Effector memory CD8-positive, alpha-beta T cell (primary cell): ENCODE data around the gene LRP6.
A peak's percentile ranks its signal among the peaks of the same experiment; 100 is the strongest.
"Not testable (repeated sequence)": the region's sequence is repeated elsewhere in the genome, so short reads cannot be mapped to it uniquely, and the experiment has no call there.

Source experiments
- ATAC-seq: fragments of 150-1000 bp; cut with Tn5 transposase; replicated peaks from 2 replicates; pipeline ENCODE4 v1.10.0; 2021; ENCODE audit warnings: mild to moderate bottlenecking, moderate library complexity
- DNase-seq, 3 experiments: peaks; one replicate each; pipeline ENCODE4 v3.0.0; 2021
- H3K27ac Mint-ChIP-seq, 2 donors: one replicate each; pipeline ENCODE4 v1.8.0; 2022; ENCODE audit warnings: mild to moderate bottlenecking in 2 of 2, mixed read lengths in 2 of 2, moderate library complexity in 2 of 2
- H3K27me3 Mint-ChIP-seq, 2 donors: one replicate each; pipeline ENCODE4 v1.8.0; 2022; ENCODE audit warnings: mixed read lengths in 2 of 2
- H3K36me3 Mint-ChIP-seq: one replicate; pipeline ENCODE4 v1.8.0; 2022; ENCODE audit warnings: mild to moderate bottlenecking, moderate library complexity, mixed read lengths; ENCODE audit not compliant: insufficient read depth
- H3K4me1 Mint-ChIP-seq, 2 donors: one replicate each; pipeline ENCODE4 v1.8.0; 2022; ENCODE audit warnings: low read depth in 2 of 2, mixed read lengths in 2 of 2
- H3K4me3 Mint-ChIP-seq, 2 donors: one replicate each; pipeline ENCODE4 v1.8.0; 2022; ENCODE audit warnings: mild to moderate bottlenecking in 2 of 2, mixed read lengths in 2 of 2, moderate library complexity in 2 of 2
- H3K9me3 Mint-ChIP-seq, 2 donors: one replicate each; pipeline ENCODE4 v1.8.0; 2022; ENCODE audit warnings: mixed read lengths in 2 of 2

Gene LRP6

DNA sequence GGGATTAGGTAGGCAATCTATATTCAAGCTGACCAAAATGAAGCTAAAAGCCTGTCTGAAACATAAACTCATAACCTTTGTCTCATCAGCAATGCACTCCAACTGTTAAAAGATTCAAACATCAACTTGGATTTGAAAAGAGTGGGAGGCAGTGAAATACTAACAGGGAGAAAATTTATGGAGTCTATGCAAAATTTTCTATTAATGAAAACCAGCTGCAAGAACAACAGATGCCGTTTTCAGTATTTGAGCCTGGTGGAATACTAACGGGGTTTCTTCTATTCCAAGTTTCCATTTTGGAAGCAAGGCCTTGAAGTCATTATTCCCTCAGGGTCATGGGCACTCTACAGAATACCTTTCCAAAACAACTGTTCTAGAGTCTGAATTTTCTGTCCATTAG lies 88.3 kb downstream of the LRP6 start:
- Mint-ChIP-seq H3K36me3 (no peaks in the 10 kb centered on the region), H3K4me1 (no peaks in the 10 kb centered on the region), H3K9me3 (no peaks in the 10 kb centered on the region), H3K4me3 (no peak overlapping the region), H3K27ac (no peak overlapping the region), H3K27me3 (peaks cover 65 to 69% of the 10 kb centered on the region in 2 donors)
- no peak for DNase-seq
- no peak for ATAC-seq

DNA sequence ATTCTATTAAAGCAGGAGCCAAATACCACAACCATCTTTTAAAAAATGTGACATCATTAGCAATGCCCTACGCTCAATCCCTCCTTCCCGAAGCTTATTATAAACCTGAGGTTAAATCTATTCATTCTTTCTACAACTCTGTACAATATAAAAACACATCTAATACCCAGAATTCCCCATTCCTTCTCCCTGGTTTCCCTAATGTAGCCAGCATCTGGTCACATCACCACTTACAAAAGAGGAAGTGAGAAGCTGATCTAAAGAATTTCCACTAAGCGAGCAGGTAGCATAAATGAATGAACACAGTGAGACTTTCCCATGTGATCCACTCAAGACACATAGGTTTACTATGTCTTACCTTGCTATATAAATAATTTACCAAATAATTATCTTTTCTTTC lies 90.4 kb downstream of the LRP6 start:
- no peak for ATAC-seq
- peaks cover 51 to 58% of the 10 kb centered on the region in 2 donors for H3K27me3 Mint-ChIP-seq
- H3K9me3 Mint-ChIP-seq = no peaks in the 10 kb centered on the region
- DNase-seq = no peak
- H3K4me1 Mint-ChIP-seq = peaks cover 12 to 13% of the 10 kb centered on the region in 2 donors
- H3K27ac Mint-ChIP-seq = no peak overlapping the region
- no peaks in the 10 kb centered on the region for H3K36me3 Mint-ChIP-seq
- H3K4me3 Mint-ChIP-seq = no peak overlapping the region

DNA sequence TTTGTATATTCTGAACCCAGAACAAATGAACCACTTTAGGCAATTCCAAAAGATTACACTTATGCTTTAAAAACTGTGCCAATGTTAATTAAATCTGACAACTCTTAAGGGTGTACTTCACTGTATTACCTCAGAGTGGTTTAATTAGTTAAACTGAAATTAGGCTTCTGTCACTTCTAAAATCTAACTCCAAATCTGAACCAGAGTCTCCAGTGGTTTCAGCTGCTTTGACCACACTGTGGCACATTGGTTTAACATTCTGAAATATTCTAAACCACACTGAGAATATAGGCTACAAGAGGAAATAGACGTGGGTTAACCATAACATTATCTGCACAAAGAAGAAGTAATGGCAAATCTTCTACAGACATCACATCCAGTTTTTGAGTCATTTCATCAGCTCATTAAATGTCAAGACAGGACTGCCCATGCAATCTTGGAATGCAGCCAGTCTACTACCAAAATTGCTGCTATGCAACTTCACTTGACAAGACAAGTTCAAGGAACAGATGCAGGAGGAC lies 94.8 kb downstream of the LRP6 start:
- peak; percentile 1 to 18 (median 5) for DNase-seq
- Mint-ChIP-seq H3K9me3 (no peaks in the 10 kb centered on the region), H3K36me3 (no peaks in the 10 kb centered on the region), H3K4me3 (peak overlapping the region; percentile 16 to 25), H3K4me1 (peaks cover 12 to 14% of the 10 kb centered on the region in 2 donors), H3K27ac (no peak overlapping the region), H3K27me3 (peaks cover 42 to 44% of the 10 kb centered on the region in 2 donors)
- peak; percentile 96 for ATAC-seq

DNA sequence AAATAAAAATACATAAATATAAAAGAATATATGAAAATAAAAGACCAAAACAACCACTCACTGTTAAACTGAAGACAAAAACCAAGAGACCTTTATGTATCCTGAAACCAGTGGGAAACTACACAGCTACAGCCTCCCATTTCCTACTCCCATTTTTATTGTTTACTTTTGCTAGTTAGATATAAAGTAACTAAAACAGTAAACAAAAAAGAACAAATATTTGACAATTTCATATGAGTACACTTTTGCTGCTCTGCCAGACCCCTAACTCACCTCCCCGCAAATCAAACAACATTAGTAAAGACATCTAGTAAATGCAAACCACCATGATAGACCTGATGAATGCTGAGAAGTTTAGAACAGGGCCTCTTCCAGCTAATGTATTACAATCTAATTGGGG lies 99.0 kb downstream of the LRP6 start:
- H3K27me3 Mint-ChIP-seq = peaks cover 40 to 52% of the 10 kb centered on the region in 2 donors

DNA sequence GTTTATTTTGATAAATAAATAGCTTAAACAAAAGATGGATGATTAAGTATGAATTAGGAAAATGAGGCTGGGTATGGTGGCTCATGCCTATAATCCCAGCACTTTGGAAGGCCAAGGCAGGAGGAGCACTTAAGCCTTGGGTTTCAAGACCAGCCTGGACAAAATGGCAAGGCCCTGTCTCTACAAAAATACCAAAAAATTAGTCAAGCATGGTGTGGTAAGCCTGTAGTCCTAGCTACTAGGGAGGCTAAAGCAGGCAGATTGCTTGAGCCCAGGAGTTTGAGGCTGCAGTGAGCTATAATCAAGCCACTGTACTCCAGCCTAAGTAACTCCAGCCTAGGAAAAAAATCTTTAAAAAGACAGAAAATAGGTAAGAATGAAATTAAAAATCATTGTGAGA lies 100.1 kb downstream of the LRP6 start:
- Mint-ChIP-seq H3K4me1 (peaks cover 4% of the 10 kb centered on the region in 2 donors), H3K9me3 (no peaks in the 10 kb centered on the region), H3K4me3 (no peak overlapping the region), H3K27me3 (peaks cover 47 to 60% of the 10 kb centered on the region in 2 donors), H3K36me3 (no peaks in the 10 kb centered on the region), H3K27ac (no peak overlapping the region)
- ATAC-seq (no peak), DNase-seq (no peak)

More for the DNA sequence above, 99.0 kb downstream of the LRP6 start:
- Mint-ChIP-seq H3K4me1 (peaks cover 12 to 14% of the 10 kb centered on the region in 2 donors), H3K9me3 (no peaks in the 10 kb centered on the region), H3K36me3 (no peaks in the 10 kb centered on the region), H3K27ac (no peak overlapping the region), H3K4me3 (no peak overlapping the region)
- ATAC-seq = no peak
- no peak for DNase-seq

DNA sequence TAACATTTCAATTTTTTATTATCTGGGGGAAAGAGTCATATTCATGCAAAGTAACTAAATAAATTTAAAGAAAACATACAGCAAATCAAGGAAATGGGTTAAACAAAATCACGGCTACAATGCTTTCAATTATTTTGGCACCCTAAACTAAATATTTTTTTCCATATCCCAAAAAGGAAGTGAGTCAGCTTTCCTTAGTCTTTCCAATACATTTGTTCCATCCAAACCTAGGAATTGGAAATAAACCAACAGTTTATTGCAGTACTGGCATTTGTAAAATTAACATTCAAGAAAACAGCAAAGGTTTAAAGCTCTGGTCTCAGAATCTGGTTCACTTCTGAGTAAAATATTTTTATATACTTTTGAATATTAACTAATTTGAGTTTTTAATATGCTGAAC lies 106.9 kb downstream of the LRP6 start:
- H3K4me3 Mint-ChIP-seq = no peak overlapping the region
- no peak for DNase-seq
- ATAC-seq = no peak
- no peaks in the 10 kb centered on the region for H3K36me3 Mint-ChIP-seq
- H3K27ac Mint-ChIP-seq = no peak overlapping the region
- H3K9me3 Mint-ChIP-seq = no peaks in the 10 kb centered on the region
- H3K4me1 Mint-ChIP-seq = no peaks in the 10 kb centered on the region
- peaks cover 38 to 48% of the 10 kb centered on the region in 2 donors for H3K27me3 Mint-ChIP-seq

DNA sequence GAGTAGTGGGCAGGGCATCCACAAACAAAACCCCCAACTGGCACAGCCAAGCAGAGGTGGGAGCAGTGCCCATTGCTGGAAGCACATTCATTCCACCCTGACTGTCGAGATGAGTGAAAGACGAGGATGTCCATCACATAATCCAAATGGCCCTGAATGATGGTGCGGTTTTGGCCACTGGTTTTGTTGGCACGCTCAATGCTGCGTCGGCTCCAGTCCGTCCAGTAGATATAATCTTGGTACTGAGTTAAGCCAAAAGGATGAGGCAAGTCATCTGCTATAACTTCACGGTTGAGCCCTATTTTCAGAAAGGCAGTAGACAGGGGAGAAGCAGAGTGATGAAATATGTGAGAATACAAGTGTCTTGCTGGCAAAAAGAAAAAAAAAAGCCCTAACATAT lies 108.0 kb downstream of the LRP6 start:
- H3K4me3 Mint-ChIP-seq = no peak overlapping the region
- H3K27me3 Mint-ChIP-seq = peaks cover 36 to 46% of the 10 kb centered on the region in 2 donors
- DNase-seq (no peak), ATAC-seq (no peak)
- no peaks in the 10 kb centered on the region for H3K9me3 Mint-ChIP-seq
- no peaks in the 10 kb centered on the region for H3K4me1 Mint-ChIP-seq
- no peaks in the 10 kb centered on the region for H3K36me3 Mint-ChIP-seq
- no peak overlapping the region for H3K27ac Mint-ChIP-seq

DNA sequence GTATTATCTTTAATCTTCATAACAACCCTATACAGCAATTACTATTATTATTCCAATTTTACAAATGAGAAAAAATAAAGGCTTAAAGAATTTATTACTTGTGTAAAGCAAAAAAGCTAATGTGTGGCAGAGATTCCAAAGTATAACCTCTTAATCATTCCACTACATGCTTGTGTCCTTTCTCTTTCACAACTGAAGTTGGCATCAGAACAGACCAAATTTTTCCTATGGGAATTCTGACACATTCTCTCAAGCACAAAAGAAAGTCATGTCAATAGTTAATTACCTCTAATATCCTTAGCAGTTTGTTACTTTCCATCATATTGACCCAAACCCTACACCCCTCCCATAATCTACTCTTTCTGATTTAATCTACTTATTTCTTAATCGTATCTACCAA lies 109.4 kb downstream of the LRP6 start:
- DNase-seq (no peak), ATAC-seq (no peak)
- no peaks in the 10 kb centered on the region for H3K36me3 Mint-ChIP-seq
- H3K27ac Mint-ChIP-seq = no peak overlapping the region
- no peaks in the 10 kb centered on the region for H3K9me3 Mint-ChIP-seq
- no peak overlapping the region for H3K4me3 Mint-ChIP-seq
- H3K27me3 Mint-ChIP-seq = peaks cover 30 to 38% of the 10 kb centered on the region in 2 donors
- no peaks in the 10 kb centered on the region for H3K4me1 Mint-ChIP-seq

DNA sequence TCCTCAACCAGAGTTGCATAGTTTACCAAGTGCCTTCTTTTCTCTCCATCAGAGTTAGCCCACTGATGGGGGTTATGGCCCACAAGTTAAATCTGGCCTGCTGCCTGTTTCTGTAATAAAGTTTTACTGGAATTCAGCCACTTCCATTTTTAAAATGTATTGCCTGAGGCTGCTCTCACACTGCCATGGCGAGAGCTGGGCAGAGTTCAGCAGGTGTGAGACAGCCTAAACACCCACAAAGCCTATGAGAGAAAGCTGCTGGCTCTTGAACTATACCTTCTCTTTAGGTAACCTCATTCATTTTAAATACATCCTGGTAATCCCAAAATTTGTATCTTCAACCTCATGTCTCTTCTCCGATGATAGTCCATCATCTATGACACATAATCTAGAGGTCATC lies 110.0 kb downstream of the LRP6 start:
- H3K4me1 Mint-ChIP-seq = no peaks in the 10 kb centered on the region
- H3K27ac Mint-ChIP-seq = no peak overlapping the region
- no peak for ATAC-seq
- H3K27me3 Mint-ChIP-seq = peaks cover 24 to 32% of the 10 kb centered on the region in 2 donors
- no peak for DNase-seq
- no peaks in the 10 kb centered on the region for H3K9me3 Mint-ChIP-seq
- no peak overlapping the region for H3K4me3 Mint-ChIP-seq
- no peaks in the 10 kb centered on the region for H3K36me3 Mint-ChIP-seq

DNA sequence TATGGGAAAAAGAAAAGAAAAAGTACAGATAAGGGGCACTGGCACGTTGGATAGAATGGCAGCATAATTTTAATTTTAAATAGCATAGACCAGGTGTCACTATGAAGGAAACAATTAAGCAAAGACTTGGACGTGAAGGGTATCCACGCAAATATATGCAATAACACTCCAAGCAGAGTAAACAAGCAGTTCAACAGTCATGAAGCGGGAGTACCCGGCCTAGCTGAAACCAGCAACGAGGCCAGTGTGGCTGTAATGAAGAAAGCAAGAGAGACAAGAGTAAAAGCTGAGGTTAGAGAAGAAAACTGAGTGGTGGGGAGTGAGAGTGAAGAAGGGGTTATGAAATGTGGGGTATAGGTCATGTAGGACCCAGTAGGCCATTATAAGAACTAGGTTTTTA lies 110.7 kb downstream of the LRP6 start:
- DNase-seq = no peak
- no peak for ATAC-seq
- no peaks in the 10 kb centered on the region for H3K4me1 Mint-ChIP-seq
- no peak overlapping the region for H3K27ac Mint-ChIP-seq
- no peak overlapping the region for H3K4me3 Mint-ChIP-seq
- H3K36me3 Mint-ChIP-seq = no peaks in the 10 kb centered on the region
- peaks cover 24 to 32% of the 10 kb centered on the region in 2 donors for H3K27me3 Mint-ChIP-seq
- no peaks in the 10 kb centered on the region for H3K9me3 Mint-ChIP-seq

DNA sequence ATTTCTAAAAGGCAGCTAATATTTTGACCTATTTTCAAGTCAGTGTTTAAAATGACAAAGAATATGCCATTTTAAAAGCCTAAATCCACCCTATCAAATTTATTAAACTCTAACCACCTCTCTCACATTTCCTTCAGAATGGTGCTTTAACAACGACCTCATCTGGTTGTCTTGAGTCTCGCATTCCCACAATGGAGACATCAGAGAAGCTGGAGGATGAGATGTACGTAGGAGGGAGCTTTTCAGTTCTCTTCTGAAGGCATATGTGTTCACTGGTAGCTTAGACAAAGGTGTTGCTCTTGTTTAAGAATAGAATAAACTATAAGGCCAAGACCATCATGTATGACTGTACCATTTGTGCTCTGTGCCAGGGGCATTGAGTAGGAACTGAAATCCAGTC lies 113.2 kb downstream of the LRP6 start:
- ATAC-seq = no peak
- no peaks in the 10 kb centered on the region for H3K9me3 Mint-ChIP-seq
- no peaks in the 10 kb centered on the region for H3K4me1 Mint-ChIP-seq
- no peak for DNase-seq
- peaks cover 34 to 41% of the 10 kb centered on the region in 2 donors for H3K27me3 Mint-ChIP-seq
- H3K4me3 Mint-ChIP-seq = no peak overlapping the region
- no peak overlapping the region for H3K27ac Mint-ChIP-seq
- H3K36me3 Mint-ChIP-seq = no peaks in the 10 kb centered on the region

DNA sequence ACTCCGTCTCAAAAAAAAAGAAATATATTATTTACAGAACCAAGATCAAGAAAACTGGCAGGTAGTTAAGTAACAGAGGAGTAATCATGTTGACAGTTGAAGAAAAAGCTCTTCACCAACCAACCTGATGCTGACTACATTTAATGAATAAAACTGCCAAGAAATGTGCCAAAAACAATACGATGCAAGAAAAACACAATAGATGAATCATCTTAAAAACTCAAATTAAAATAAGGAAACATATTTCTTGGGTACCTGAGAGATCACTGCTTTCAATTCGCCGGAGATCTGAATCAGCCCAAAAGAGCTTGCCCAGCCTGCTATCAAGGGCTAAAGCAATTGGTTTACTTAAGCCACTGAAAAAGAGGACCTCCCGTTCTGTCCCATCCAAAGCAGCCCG lies 119.7 kb downstream of the LRP6 start:
- no peaks in the 10 kb centered on the region for H3K9me3 Mint-ChIP-seq
- H3K27ac Mint-ChIP-seq = no peak overlapping the region
- DNase-seq (no peak), ATAC-seq (no peak)
- H3K4me3 Mint-ChIP-seq = no peak overlapping the region
- H3K36me3 Mint-ChIP-seq = no peaks in the 10 kb centered on the region
- H3K27me3 Mint-ChIP-seq = peaks cover 39 to 46% of the 10 kb centered on the region in 2 donors
- H3K4me1 Mint-ChIP-seq = no peaks in the 10 kb centered on the region

DNA sequence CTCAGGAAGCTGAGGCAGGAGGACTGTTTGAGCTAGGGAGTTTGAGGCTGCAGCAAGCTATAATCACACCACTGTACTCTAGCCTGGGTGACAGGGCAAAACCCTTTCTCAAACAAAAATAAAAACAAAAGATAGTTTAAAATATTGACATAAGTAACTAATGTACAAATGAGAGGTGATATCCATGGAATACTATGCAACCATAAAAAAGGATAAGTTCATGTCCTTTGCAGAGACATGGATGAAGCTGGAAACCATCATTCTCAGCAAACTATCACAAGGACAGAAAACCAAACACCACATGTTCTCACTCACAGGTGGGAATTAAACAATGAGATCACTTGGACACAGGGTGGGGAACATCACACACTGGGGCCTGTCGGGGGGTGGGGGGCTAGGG lies 122.3 kb downstream of the LRP6 start:
- peaks cover 64 to 67% of the 10 kb centered on the region in 2 donors for H3K27me3 Mint-ChIP-seq
- ATAC-seq, H3K4me3 Mint-ChIP-seq: not testable (repeated sequence)

DNA sequence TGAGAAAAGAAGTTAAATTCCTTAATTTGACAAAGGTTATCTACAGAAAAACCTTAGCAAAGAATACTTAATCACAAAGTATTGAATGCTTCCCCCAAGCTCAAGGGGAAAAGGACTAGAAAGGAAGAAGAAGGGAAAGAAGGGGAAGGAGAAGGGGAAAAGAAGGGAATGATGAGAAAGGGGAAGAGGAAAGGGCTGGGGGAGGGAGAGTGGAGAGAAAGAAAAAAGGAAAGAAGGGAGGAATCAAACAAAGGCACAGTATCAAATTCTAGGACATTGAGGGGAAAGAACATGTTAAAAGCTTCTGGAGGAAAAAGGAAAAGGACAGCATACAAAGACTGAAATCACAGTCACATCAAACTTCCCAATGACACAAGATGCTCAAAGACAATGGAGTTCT lies 125.8 kb downstream of the LRP6 start:
- DNase-seq (no peak), ATAC-seq (no peak)
- Mint-ChIP-seq H3K4me1 (no peaks in the 10 kb centered on the region), H3K27me3 (peaks cover 59 to 63% of the 10 kb centered on the region in 2 donors), H3K9me3 (no peaks in the 10 kb centered on the region), H3K4me3 (no peak overlapping the region), H3K36me3 (peaks cover 6% of the 10 kb centered on the region), H3K27ac (no peak overlapping the region)

More for the DNA sequence above, 122.3 kb downstream of the LRP6 start:
- not testable (repeated sequence) for H3K36me3 Mint-ChIP-seq, H3K27ac Mint-ChIP-seq, H3K9me3 Mint-ChIP-seq, H3K4me1 Mint-ChIP-seq, DNase-seq
